H9 (cell line): ENCODE data around the gene ORMDL2. TPM values are rescaled to one million over a fixed set of nuclear protein-coding genes. Genes with fewer than 3 reads are reported as not detected.
"Not testable (repeated sequence)": the region's sequence is repeated elsewhere in the genome, so short reads cannot be mapped to it uniquely, and the experiment has no call there.

ENCODE experiments used
- DNase-seq: peaks from one replicate; pipeline ENCODE4 v3.0.0-alpha.2; 2017
- H2AFZ ChIP-seq: one replicate; pipeline ENCODE4 v1.6.1; 2013; ENCODE audit warnings: mild to moderate bottlenecking, low read length, control low read depth, moderate library complexity
- H2AK5ac ChIP-seq: 2 replicates; pipeline ENCODE4 v1.6.1; 2013; ENCODE audit warnings: low read length, control low read depth, mixed read lengths; ENCODE audit not compliant: insufficient read length
- H2BK120ac ChIP-seq: one replicate; pipeline ENCODE4 v1.6.1; 2013; ENCODE audit warnings: low read depth, mild to moderate bottlenecking, low read length, control low read depth, inconsistent platforms; ENCODE audit not compliant: poor library complexity, severe bottlenecking
- H2BK12ac ChIP-seq: 2 replicates; pipeline ENCODE4 v1.6.1; 2013; ENCODE audit warnings: low read length, control low read depth, mixed read lengths, low read depth; ENCODE audit not compliant: insufficient read length
- H2BK15ac ChIP-seq: 2 replicates; pipeline ENCODE4 v1.6.1; 2013; ENCODE audit warnings: low read depth, low read length, control low read depth
- H2BK20ac ChIP-seq: one replicate; pipeline ENCODE4 v1.6.1; 2013; ENCODE audit warnings: low read depth, mild to moderate bottlenecking, low read length, control low read depth, inconsistent platforms; ENCODE audit not compliant: poor library complexity, severe bottlenecking
- H2BK5ac ChIP-seq: 2 replicates; pipeline ENCODE4 v1.6.1; 2013; ENCODE audit warnings: low read length, control low read depth, mixed read lengths; ENCODE audit not compliant: insufficient read length
- H3K14ac ChIP-seq: 2 replicates; pipeline ENCODE4 v1.6.1; 2013; ENCODE audit warnings: low read length, control low read depth; ENCODE audit not compliant: insufficient read depth
- H3K18ac ChIP-seq: 2 replicates; pipeline ENCODE4 v1.6.1; 2013; ENCODE audit warnings: low read depth, mild to moderate bottlenecking, mixed read lengths, low read length, control low read depth; ENCODE audit not compliant: insufficient read length
- H3K23ac ChIP-seq: 2 replicates; pipeline ENCODE4 v1.6.1; 2013; ENCODE audit warnings: low read length, control low read depth, mixed read lengths, low read depth; ENCODE audit not compliant: insufficient read length
- H3K23me2 ChIP-seq: 2 replicates; pipeline ENCODE4 v1.6.1; 2013; ENCODE audit warnings: low read depth, mild to moderate bottlenecking, mixed read lengths, low read length, control low read depth; ENCODE audit not compliant: insufficient read length, poor library complexity, severe bottlenecking
- H3K27ac ChIP-seq: 2 replicates; pipeline ENCODE4 v1.5.1; 2013; ENCODE audit warnings: low read length, control low read depth, mixed read lengths, low read depth; ENCODE audit not compliant: insufficient read length
- H3K27me3 ChIP-seq: 2 replicates; pipeline ENCODE4 v1.6.1; 2013; ENCODE audit warnings: low read length, control low read depth, inconsistent platforms; ENCODE audit not compliant: insufficient read depth
- H3K4ac ChIP-seq: 2 replicates; pipeline ENCODE4 v1.6.1; 2013; ENCODE audit warnings: low read depth, mild to moderate bottlenecking, control low read depth, inconsistent platforms, low read length, moderate library complexity
- H3K4me1 ChIP-seq: 2 replicates; pipeline ENCODE4 v1.6.1; 2013; ENCODE audit warnings: low read length, control low read depth, inconsistent platforms; ENCODE audit not compliant: insufficient read depth
- H3K4me2 ChIP-seq: 2 replicates; pipeline ENCODE4 v1.6.1; 2013; ENCODE audit warnings: low read length, control low read depth, mixed read lengths; ENCODE audit not compliant: insufficient read length, insufficient read depth
- H3K56ac ChIP-seq: 2 replicates; pipeline ENCODE4 v1.6.1; 2013; ENCODE audit warnings: low read depth, mild to moderate bottlenecking, mixed read lengths, low read length, control low read depth; ENCODE audit not compliant: insufficient read length
- H3K79me1 ChIP-seq: 2 replicates; pipeline ENCODE4 v1.6.1; 2013; ENCODE audit warnings: low read depth, mild to moderate bottlenecking, moderate library complexity, low read length, control low read depth, inconsistent platforms; ENCODE audit not compliant: insufficient read depth, poor library complexity, severe bottlenecking
- H3K79me2 ChIP-seq: 2 replicates; pipeline ENCODE4 v1.6.1; 2013; ENCODE audit warnings: low read length, control low read depth, inconsistent platforms; ENCODE audit not compliant: insufficient read depth
- H3K9ac ChIP-seq: 2 replicates; pipeline ENCODE4 v1.6.1; 2013; ENCODE audit warnings: low read length, control low read depth, mixed read lengths; ENCODE audit not compliant: insufficient read length; ENCODE audit errors: extremely low read depth
- H3K9me3 ChIP-seq: one replicate; pipeline ENCODE4 v1.6.1; 2013; ENCODE audit warnings: low read depth, low read length, inconsistent platforms; ENCODE audit not compliant: control insufficient read depth
- H3T11ph ChIP-seq: one replicate; pipeline ENCODE4 v1.6.1; 2013; ENCODE audit warnings: mild to moderate bottlenecking, low read length, control low read depth, inconsistent platforms
- H4K20me1 ChIP-seq: one replicate; pipeline ENCODE4 v1.6.1; 2013; ENCODE audit not compliant: control insufficient read depth, insufficient read length, insufficient read depth
- H4K5ac ChIP-seq: 2 replicates; pipeline ENCODE4 v1.6.1; 2013; ENCODE audit warnings: low read depth, mild to moderate bottlenecking, mixed read lengths, low read length, control low read depth; ENCODE audit not compliant: insufficient read length
- H4K8ac ChIP-seq: replicated peaks from 2 replicates; pipeline ENCODE4 v1.6.1; 2013; ENCODE audit warnings: low read length, control low read depth, mixed read lengths, low read depth; ENCODE audit not compliant: insufficient read length
- H4K91ac ChIP-seq: 2 replicates; pipeline ENCODE4 v1.6.1; 2013; ENCODE audit warnings: low read depth, mild to moderate bottlenecking, moderate library complexity, mixed read lengths, low read length, control low read depth; ENCODE audit not compliant: insufficient read length
- H3K27ac Mint-ChIP-seq, 3 experiments: 2 replicates in 2 of 3; 3 replicates in 1 of 3; pipeline ENCODE4 v1.8.0; 2020 to 2021; ENCODE audit warnings: mixed read lengths in 3 of 3, mild to moderate bottlenecking in 1 of 3, moderate library complexity in 1 of 3
- H3K27me3 Mint-ChIP-seq: 2 replicates; pipeline ENCODE4 v1.8.0; 2021; ENCODE audit warnings: low read depth, mild to moderate bottlenecking, moderate library complexity, mixed read lengths
- H3K36me3 Mint-ChIP-seq, 3 experiments: 2 replicates in 2 of 3; 3 replicates in 1 of 3; pipeline ENCODE4 v1.8.0; 2020 to 2021; ENCODE audit warnings: low read depth in 3 of 3, mixed read lengths in 3 of 3; ENCODE audit not compliant: insufficient read depth in 1 of 3
- H3K4me1 Mint-ChIP-seq, 2 experiments: 2 replicates each; pipeline ENCODE4 v1.8.0; 2020; ENCODE audit warnings: mixed read lengths in 2 of 2
- H3K4me3 Mint-ChIP-seq, 2 experiments: 2 replicates in 1 of 2; 3 replicates in 1 of 2; pipeline ENCODE4 v1.8.0; 2020 to 2021; ENCODE audit warnings: mild to moderate bottlenecking in 2 of 2, mixed read lengths in 2 of 2, moderate library complexity in 1 of 2
- H3K9me3 Mint-ChIP-seq, 2 experiments: 2 replicates in 1 of 2; 3 replicates in 1 of 2; pipeline ENCODE4 v1.8.0; 2020; ENCODE audit warnings: mild to moderate bottlenecking in 2 of 2, mixed read lengths in 2 of 2, moderate library complexity in 1 of 2
- WGBS: extraction: QIAGEN DNeasy Blood & Tissue Kit; methylation state at CpG from one replicate; pipeline ENCODE4 v1.1.7; 2013; ENCODE audit warnings: missing lambda C conversion rate, low lambda C conversion rate, mixed read lengths; ENCODE audit not compliant: insufficient read length; ENCODE audit errors: extremely low coverage; 5-methylcytosine and 5-hydroxymethylcytosine counted together
- total RNA-seq: library from RNA; stranded (reverse); gene quantifications from 2 replicates; pipeline ENCODE4 v1.2.1, GENCODE V29; 2021
- TF ChIP-seq, protein P1 (sequence below): fragments of 200-600 bp; sonication (generic); conservative IDR thresholded peaks from 3 replicates; pipeline ENCODE4 v1.8.0; 2021; ENCODE audit warnings: antibody characterized with exemption, mild to moderate bottlenecking

The ORMDL2 gene
- total RNA-seq, 1 experiment from 2014 or later, result 51.3 TPM

DNA sequence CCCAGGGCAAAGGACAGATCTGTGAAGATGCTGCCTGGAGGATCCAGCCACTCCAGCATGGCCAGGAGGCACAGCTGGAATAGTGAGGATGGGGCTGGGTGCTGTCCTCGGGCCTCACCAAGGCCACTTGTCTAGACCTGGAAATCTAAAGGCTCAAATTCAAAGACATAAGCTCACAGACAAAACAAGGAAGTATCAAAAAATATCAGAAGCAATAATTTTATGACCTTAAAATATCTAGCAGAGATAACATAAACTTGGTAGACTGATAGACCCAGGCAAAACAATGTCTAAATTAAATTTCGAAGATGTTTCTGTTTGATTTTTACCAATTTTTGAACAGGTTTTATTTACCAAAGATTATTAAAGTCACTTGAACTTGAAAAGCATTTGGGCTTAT lies 47.5 kb downstream of the ORMDL2 start:
- H2BK5ac ChIP-seq, result no peak overlapping the region
- no peaks in the 10 kb centered on the region for H3K23me2 ChIP-seq
- H3K4me1 Mint-ChIP-seq, result no peaks in the 10 kb centered on the region
- no peak overlapping the region for H3K9ac ChIP-seq
- no peaks in the 10 kb centered on the region for H4K20me1 ChIP-seq
- no peaks in the 10 kb centered on the region for H3K79me2 ChIP-seq
- H3K4me2 ChIP-seq, result no peak overlapping the region
- H3K27ac ChIP-seq, result no peak overlapping the region
- no peak overlapping the region for H3K27ac Mint-ChIP-seq
- no peaks in the 10 kb centered on the region for H3K9me3 ChIP-seq
- H2BK12ac ChIP-seq, result no peak overlapping the region
- WGBS, result no CpG with 5 or more reads among the region's 2 CpGs
- no peaks in the 10 kb centered on the region for H3K27me3 Mint-ChIP-seq
- no peak overlapping the region for H3K23ac ChIP-seq
- no peak overlapping the region for H3K4ac ChIP-seq
- no peaks in the 10 kb centered on the region for H3K79me1 ChIP-seq
- no peak overlapping the region for H3K18ac ChIP-seq
- H3K4me3 Mint-ChIP-seq, result no peak overlapping the region
- peaks cover 0 to 4% (median 0%) of the 10 kb centered on the region in 3 experiments; a peak in 1 of 7 replicates for H3K36me3 Mint-ChIP-seq
- H4K8ac ChIP-seq, result no peak overlapping the region
- no peak overlapping the region for H2AK5ac ChIP-seq
- no peak overlapping the region for H4K5ac ChIP-seq
- H3K27me3 ChIP-seq, result no peaks in the 10 kb centered on the region
- no peak overlapping the region for H4K91ac ChIP-seq
- H3T11ph ChIP-seq, result no peak overlapping the region
- no peak overlapping the region for H3K56ac ChIP-seq
- TF ChIP-seq, protein P1, sequence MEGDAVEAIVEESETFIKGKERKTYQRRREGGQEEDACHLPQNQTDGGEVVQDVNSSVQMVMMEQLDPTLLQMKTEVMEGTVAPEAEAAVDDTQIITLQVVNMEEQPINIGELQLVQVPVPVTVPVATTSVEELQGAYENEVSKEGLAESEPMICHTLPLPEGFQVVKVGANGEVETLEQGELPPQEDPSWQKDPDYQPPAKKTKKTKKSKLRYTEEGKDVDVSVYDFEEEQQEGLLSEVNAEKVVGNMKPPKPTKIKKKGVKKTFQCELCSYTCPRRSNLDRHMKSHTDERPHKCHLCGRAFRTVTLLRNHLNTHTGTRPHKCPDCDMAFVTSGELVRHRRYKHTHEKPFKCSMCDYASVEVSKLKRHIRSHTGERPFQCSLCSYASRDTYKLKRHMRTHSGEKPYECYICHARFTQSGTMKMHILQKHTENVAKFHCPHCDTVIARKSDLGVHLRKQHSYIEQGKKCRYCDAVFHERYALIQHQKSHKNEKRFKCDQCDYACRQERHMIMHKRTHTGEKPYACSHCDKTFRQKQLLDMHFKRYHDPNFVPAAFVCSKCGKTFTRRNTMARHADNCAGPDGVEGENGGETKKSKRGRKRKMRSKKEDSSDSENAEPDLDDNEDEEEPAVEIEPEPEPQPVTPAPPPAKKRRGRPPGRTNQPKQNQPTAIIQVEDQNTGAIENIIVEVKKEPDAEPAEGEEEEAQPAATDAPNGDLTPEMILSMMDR, result no peak
- H3K9me3 Mint-ChIP-seq, result peaks cover 5% of the 10 kb centered on the region in 2 experiments
- DNase-seq, result no peak
- no peak overlapping the region for H2BK20ac ChIP-seq
- no peak overlapping the region for H2BK15ac ChIP-seq
- H2AFZ ChIP-seq, result no peak overlapping the region
- no peaks in the 10 kb centered on the region for H3K4me1 ChIP-seq
- no peak overlapping the region for H2BK120ac ChIP-seq
- no peak overlapping the region for H3K14ac ChIP-seq

DNA sequence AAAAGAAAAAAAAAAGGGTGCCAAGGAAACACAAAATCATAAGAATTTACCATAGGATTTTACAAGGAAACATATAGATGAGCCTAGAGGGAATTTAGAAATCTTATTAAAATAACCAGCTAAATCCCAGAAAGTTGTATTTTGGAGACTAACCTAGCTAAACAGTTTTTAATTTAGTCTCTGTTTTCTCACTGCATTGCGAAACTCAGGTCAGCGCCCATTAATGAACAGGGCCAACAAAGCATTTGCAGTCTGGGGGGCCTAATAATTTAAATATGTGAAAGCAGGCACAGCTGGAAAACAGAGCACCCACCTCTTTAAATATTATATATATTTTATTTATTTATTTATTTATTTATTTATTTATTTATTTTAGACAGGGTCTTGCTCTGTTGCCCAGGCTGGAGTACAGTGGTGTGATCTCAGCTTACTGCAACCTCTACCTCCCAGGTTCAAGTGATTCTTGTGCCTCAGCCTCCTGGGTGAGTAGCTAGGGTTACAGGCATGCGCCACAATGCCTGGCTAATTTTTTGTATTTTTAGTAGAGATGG lies 48.7 kb downstream of the ORMDL2 start:
- H3K14ac ChIP-seq, H3K9ac ChIP-seq, H4K91ac ChIP-seq, H3K27me3 Mint-ChIP-seq, H3K18ac ChIP-seq, H3K9me3 ChIP-seq, H3K23ac ChIP-seq, H2AK5ac ChIP-seq, H4K5ac ChIP-seq, H2BK120ac ChIP-seq, H3K4me2 ChIP-seq, H3K9me3 Mint-ChIP-seq, H4K20me1 ChIP-seq, H3K79me1 ChIP-seq, H3K79me2 ChIP-seq, H2AFZ ChIP-seq, H3K36me3 Mint-ChIP-seq, H3K27ac Mint-ChIP-seq, H2BK12ac ChIP-seq, H2BK15ac ChIP-seq, H3K4ac ChIP-seq, H3K56ac ChIP-seq, H3K4me3 Mint-ChIP-seq, H3K4me1 Mint-ChIP-seq, H3K27me3 ChIP-seq, H3K4me1 ChIP-seq, H3K23me2 ChIP-seq, H2BK5ac ChIP-seq, H3T11ph ChIP-seq, H2BK20ac ChIP-seq, H4K8ac ChIP-seq, DNase-seq, H3K27ac ChIP-seq: not testable (repeated sequence)
- WGBS, result no CpG with 5 or more reads among the region's 3 CpGs
